Measurements from ENCODE around the gene OR51T1. TPM values are rescaled to one million over a fixed set of nuclear protein-coding genes. Genes with fewer than 3 reads are reported as not detected.

OR51T1 gene
- total RNA-seq, 1 experiment from 2014 or later, result not detected

- no peak overlapping the region for H3K4me2 ChIP-seq (ENCODE audit: insufficient read depth, insufficient read length, low read length)
- no peak overlapping the region for H3K14ac ChIP-seq (ENCODE audit: insufficient read depth, low read length)
- H2BK20ac ChIP-seq (ENCODE audit: low read depth, low read length, poor library complexity, severe bottlenecking), result no peak overlapping the region
- H4K5ac ChIP-seq (ENCODE audit: insufficient read length, low read depth, low read length), result no peak overlapping the region
- H3K56ac ChIP-seq (ENCODE audit: insufficient read length, low read depth, low read length), result no peak overlapping the region
- H2AK5ac ChIP-seq (ENCODE audit: insufficient read length, low read length), result no peak overlapping the region
- H3K27me3 Mint-ChIP-seq (ENCODE audit: low read depth), result no peaks in the 10 kb centered on the region; the same call in 1 of the 2 replicates
- no peaks in the 10 kb centered on the region for H4K20me1 ChIP-seq (ENCODE audit: control insufficient read depth, insufficient read depth, insufficient read length)
- no peak overlapping the region for H3K27ac Mint-ChIP-seq
- H2BK5ac ChIP-seq (ENCODE audit: insufficient read length, low read length), result no peak overlapping the region
- no peak overlapping the region for H3T11ph ChIP-seq (ENCODE audit: low read length)
- no peaks in the 10 kb centered on the region for H3K79me2 ChIP-seq (ENCODE audit: insufficient read depth, low read length)
- H2BK15ac ChIP-seq (ENCODE audit: low read depth, low read length), result no peak overlapping the region
- H3K9me3 Mint-ChIP-seq, result peaks cover 2 to 12% of the 10 kb centered on the region in 2 experiments; a peak in 3 of 5 replicates
- no peak overlapping the region for H4K91ac ChIP-seq (ENCODE audit: insufficient read length, low read depth, low read length)
- H3K36me3 Mint-ChIP-seq (ENCODE audit: insufficient read depth in 1 of 3, low read depth in 3 of 3), result peaks cover 0 to 8% (median 0%) of the 10 kb centered on the region in 3 experiments; a peak in 4 of 7 replicates
- no peak overlapping the region for H3K4me3 Mint-ChIP-seq
- H3K23me2 ChIP-seq (ENCODE audit: insufficient read length, low read depth, low read length, poor library complexity, severe bottlenecking), result no peaks in the 10 kb centered on the region
- H3K4me1 Mint-ChIP-seq, result no peaks in the 10 kb centered on the region
- H3K79me1 ChIP-seq (ENCODE audit: insufficient read depth, low read depth, low read length, poor library complexity, severe bottlenecking), result no peaks in the 10 kb centered on the region
- no peak overlapping the region for H3K4ac ChIP-seq (ENCODE audit: low read depth, low read length)
- no peaks in the 10 kb centered on the region for H3K4me1 ChIP-seq (ENCODE audit: insufficient read depth, low read length)
- H3K23ac ChIP-seq (ENCODE audit: insufficient read length, low read depth, low read length), result no peak overlapping the region
- no peaks in the 10 kb centered on the region for H3K9me3 ChIP-seq (ENCODE audit: control insufficient read depth, low read depth, low read length)
- H2BK120ac ChIP-seq (ENCODE audit: low read depth, low read length, poor library complexity, severe bottlenecking), result no peak overlapping the region
- no peak overlapping the region for H3K18ac ChIP-seq (ENCODE audit: insufficient read length, low read depth, low read length)
- peak; percentile 43 for DNase-seq
- H3K9ac ChIP-seq (ENCODE audit: extremely low read depth, insufficient read length, low read length), result no peak overlapping the region
- H2BK12ac ChIP-seq (ENCODE audit: insufficient read length, low read depth, low read length), result no peak overlapping the region
- no peak overlapping the region for H2AFZ ChIP-seq (ENCODE audit: low read length)
- H3K27ac ChIP-seq (ENCODE audit: insufficient read length, low read depth, low read length), result no peak overlapping the region
- peak; percentile 29; the same call in 2 of the 3 replicates for TF ChIP-seq CTCF (conservative IDR thresholded peaks at IDR 0.05)
- H4K8ac ChIP-seq (replicated peaks; ENCODE audit: insufficient read length, low read depth, low read length), result no peak overlapping the region
- WGBS (ENCODE audit: extremely low coverage, insufficient read length, low lambda C conversion rate), result no CpG with 5 or more reads among the region's 2 CpGs
- H3K27me3 ChIP-seq (ENCODE audit: insufficient read depth, low read length), result no peaks in the 10 kb centered on the region
Measured at GRCh38 chr11:4839851-4840549, 41.7 kb upstream of the OR51T1 start.
